ENCODE results near the gene PTPRN2.
"Not testable (repeated sequence)": the region's sequence is repeated elsewhere in the genome, so short reads cannot be mapped to it uniquely, and the experiment has no call there.

PTPRN2 gene

GRCh38 chr7:158516524-158516923 is 71.1 kb downstream of the PTPRN2 start:
- DNase-seq (ENCODE audit: low spot score), result no peak

- DNase-seq (ENCODE audit: low spot score), result no peak
Measured at GRCh38 chr7:158512869-158513268, 74.8 kb downstream of the PTPRN2 start.

- no peak for DNase-seq (ENCODE audit: low spot score)
Measured at GRCh38 chr7:158512042-158512441, 75.6 kb downstream of the PTPRN2 start.

GRCh38 chr7:158508802-158509385 is 78.7 kb downstream of the PTPRN2 start:
- DNase-seq (ENCODE audit: low spot score), result no peak

GRCh38 chr7:158508321-158508720 is 79.3 kb downstream of the PTPRN2 start:
- not testable (repeated sequence) for DNase-seq (ENCODE audit: low spot score)

- no peak for DNase-seq (ENCODE audit: low spot score)
Measured at GRCh38 chr7:158507917-158508316, 79.7 kb downstream of the PTPRN2 start.

- not testable (repeated sequence) for DNase-seq (ENCODE audit: low spot score)
Measured at GRCh38 chr7:158507175-158507574, 80.4 kb downstream of the PTPRN2 start.

- no peak for DNase-seq (ENCODE audit: low spot score)
Measured at GRCh38 chr7:158506626-158507025, 81.0 kb downstream of the PTPRN2 start.

- DNase-seq (ENCODE audit: low spot score), result no peak
Measured at GRCh38 chr7:158505683-158506082, 81.9 kb downstream of the PTPRN2 start.

GRCh38 chr7:158502068-158502750 is 85.4 kb downstream of the PTPRN2 start:
- DNase-seq (ENCODE audit: low spot score), result no peak

GRCh38 chr7:158501393-158502067 is 86.1 kb downstream of the PTPRN2 start:
- no peak for DNase-seq (ENCODE audit: low spot score)

GRCh38 chr7:158500651-158501052 is 87.0 kb downstream of the PTPRN2 start:
- no peak for DNase-seq (ENCODE audit: low spot score)

GRCh38 chr7:158499082-158499455 is 88.6 kb downstream of the PTPRN2 start:
- DNase-seq (ENCODE audit: low spot score), result no peak

GRCh38 chr7:158498443-158499081 is 89.1 kb downstream of the PTPRN2 start:
- no peak for DNase-seq (ENCODE audit: low spot score)

GRCh38 chr7:158497627-158498026 is 90.0 kb downstream of the PTPRN2 start:
- no peak for DNase-seq (ENCODE audit: low spot score)

GRCh38 chr7:158495786-158496185 is 91.8 kb downstream of the PTPRN2 start:
- DNase-seq (ENCODE audit: low spot score), result peak; percentile 50

- DNase-seq (ENCODE audit: low spot score), result no peak
Measured at GRCh38 chr7:158495216-158495615, 92.4 kb downstream of the PTPRN2 start.

- DNase-seq (ENCODE audit: low spot score), result no peak
Measured at GRCh38 chr7:158494643-158495042, 93.0 kb downstream of the PTPRN2 start.

GRCh38 chr7:158494162-158494586 is 93.4 kb downstream of the PTPRN2 start:
- no peak for DNase-seq (ENCODE audit: low spot score)

GRCh38 chr7:158492367-158492764 is 95.3 kb downstream of the PTPRN2 start:
- no peak for DNase-seq (ENCODE audit: low spot score)

GRCh38 chr7:158491094-158491493 is 96.5 kb downstream of the PTPRN2 start:
- DNase-seq (ENCODE audit: low spot score), result no peak

GRCh38 chr7:158490171-158490782 is 97.3 kb downstream of the PTPRN2 start:
- DNase-seq (ENCODE audit: low spot score), result no peak

Data from D341Med (cell line).